Activated CD4-positive, alpha-beta T cell treated with anti-CD3 and anti-CD28 coated beads for 24 hours (primary cell): ENCODE data around the gene PRR23B.
"Not testable (repeated sequence)": the region's sequence is repeated elsewhere in the genome, so short reads cannot be mapped to it uniquely, and the experiment has no call there.

Experiments used
- DNase-seq, 2 donors: peaks; one replicate each; pipeline ENCODE4 v3.0.0-alpha.2; 2020; ENCODE audit warnings: low read depth in 2 of 2

PRR23B gene

DNA sequence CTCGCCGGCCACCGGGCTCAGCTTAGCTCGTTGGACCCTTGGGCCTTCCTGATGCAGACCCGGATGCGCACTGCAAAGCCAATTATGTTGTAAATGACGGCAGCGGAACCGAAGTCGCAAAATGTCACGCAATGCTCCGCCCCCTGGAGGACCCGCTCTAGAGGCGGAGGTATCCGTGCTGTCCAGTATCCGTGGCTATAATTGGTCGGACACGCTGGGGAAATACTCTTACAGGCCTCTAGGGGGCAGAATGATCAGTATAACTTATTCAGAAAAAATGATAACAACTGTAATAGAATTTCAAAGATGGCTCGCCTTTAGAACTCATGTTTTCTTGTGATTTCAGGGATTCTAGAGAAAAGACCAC is at the start of gene PRR23B:
Gene PRR23B, minus strand, starts transcription at position 59 of the 367 bp plus-strand sequence. CDS start 265 bp downstream, outside the sequence.
- DNase-seq: no peak

DNA sequence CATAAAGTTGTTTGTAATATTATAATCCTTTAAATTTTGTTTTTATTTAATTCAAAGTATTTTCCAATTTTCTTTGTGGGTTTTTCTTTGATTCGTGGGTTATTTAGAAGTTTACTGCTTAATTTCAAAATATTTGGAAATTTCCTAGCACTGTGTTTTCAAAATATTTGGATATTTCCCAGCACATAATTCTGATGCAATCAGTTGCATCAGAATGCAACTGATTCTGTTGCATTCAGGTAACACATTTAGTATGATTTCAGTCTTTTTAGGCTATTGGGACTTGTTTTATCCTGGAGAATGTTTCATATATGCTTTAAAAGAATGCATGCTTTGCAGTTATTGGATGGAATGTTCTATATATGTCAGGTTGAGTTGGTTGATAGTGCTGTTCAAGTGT is 42.2 kb upstream of the PRR23B start:
- DNase-seq: no peak

DNA sequence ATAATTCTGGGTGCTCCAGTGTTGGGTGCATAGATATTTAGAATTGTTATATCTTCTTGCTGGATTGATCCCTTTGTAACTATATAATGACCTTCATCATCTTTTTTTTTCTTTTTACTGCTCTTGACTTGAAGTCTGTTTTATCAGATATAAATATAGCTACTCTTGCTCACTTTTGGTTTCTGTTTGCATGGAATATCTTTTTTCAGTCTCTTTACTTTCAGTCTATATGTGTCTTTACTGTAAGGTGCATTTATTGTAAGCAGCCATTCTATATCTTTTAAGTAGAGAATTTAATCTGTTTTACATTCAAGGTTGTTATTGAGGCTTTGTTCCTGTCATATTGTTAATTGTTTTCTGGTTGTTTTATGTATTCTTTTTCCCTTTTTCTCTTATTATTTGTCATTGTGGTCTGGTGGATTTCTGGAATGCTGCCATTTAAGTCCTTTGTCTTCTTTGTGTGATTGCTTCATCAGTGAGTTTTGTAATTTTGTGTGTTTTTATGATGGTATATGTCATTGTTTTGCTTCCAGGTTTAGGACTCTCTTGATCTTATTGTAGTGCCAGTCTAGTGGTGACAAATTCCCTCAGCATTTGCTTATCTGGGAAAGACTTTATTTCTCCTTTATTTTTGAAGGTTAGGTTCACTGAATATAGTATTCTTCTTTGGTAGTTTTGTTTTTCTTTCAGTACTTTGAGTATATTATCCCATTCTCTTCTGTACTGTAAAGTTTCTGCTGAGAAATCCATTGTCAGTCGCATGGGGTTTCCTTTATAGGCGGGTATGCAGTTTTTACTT is 32.3 kb upstream of the PRR23B start:
- DNase-seq: no peak

DNA sequence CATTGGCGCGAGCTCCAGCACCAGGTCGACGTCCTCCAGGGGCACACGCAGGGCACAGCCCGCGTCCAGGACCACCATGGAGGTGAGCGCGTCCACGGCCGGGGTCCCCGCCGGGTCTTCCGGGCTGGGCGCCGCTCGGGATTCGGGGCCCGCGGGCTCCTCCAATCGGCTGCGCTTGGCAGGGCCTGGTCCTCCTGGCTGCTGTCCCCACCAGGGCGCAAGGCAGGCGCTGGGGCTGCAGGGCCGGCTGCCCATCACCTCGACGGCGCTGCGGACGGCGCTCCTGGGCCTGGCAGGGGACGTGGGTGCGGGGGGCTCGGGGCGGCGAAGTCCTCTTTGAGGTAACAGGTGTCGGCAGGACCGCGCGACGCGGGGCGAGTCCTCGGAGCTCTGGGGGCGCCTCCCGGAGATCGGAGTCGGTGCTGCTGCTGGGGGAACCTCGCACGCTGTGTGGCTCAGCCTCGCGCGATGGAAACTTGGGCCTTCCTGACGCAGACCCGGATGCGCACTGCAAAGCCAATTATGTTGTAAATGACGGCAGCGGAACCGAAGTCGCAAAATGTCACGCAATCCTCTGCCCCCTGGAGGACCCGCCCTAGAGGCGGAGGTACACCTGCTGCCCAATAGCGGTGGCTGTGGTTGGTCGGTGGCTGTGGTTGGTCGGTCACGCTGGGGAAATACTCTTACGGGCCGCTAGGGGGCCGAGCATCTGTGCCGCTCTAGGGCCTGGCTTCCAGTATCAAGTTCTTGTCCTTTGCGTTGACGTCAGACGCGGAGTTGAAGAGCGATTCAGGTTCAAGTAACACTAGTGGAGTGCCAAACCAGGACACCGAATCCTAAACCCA is 23.9 kb upstream of the PRR23B start, which contains the start of gene PRR23C:
Gene PRR23C, minus strand, starts transcription at position 527 of the 845 bp plus-strand sequence. Its CDS starts 272 bp downstream, at position 255.
- DNase-seq: no peak

DNA sequence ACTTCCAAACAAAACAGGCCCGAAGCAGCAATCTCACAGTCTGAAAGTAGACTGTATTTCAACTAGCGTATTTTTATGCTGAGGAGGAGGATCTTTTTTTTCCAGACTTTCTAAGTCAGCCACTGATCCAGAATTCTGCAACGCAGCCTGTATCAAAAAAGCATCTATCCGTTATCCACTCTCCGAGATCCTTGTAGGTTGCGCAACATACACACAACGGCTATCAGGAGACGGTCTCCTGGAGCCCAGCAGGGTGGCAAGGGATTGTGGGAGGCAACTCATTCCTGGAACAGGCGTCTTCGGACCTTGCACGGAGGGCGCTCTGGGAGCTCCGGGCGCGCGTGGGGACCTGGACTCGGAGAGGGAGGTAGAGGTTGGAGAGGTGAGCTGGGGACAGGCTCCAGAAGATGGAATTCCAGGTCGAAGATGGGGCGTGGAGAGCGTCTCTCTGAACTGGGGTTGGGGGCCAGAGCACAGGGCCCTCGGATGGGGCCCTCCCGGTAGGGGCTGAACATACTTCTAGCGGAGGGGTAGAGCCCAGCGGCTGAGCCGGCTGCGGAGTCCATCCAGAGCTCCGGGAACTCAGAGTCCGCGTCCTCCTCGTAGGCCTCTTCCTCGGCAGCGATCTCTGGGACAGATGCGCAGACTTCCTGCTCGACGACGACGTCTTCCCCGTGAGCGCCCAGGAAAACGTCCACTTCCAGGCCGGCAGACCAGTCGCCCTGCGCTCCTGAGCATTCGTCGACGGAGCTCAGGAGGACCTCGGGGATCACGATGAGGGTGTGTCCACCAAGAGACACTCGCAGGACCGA is 23.0 kb upstream of the PRR23B start:
- DNase-seq: no peak

DNA sequence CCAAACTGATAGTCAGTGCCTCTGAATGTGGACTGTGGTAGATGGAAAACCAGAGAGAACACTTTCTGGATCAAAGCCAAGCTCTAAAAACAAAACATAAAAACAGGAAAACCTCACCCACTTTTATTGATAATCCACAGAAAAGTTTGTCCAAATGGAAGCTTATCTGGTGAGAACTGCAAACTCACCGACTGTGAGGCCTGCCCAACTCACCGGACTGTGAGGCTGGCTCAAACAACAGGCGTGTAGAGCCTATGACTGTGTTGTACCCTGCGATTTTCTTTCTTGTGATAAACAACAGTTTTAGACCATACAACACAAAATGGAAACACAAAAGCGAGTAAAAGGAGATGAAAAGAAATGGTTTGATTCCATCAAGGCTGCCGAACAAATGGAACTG is 16.8 kb upstream of the PRR23B start:
- DNase-seq: no peak

DNA sequence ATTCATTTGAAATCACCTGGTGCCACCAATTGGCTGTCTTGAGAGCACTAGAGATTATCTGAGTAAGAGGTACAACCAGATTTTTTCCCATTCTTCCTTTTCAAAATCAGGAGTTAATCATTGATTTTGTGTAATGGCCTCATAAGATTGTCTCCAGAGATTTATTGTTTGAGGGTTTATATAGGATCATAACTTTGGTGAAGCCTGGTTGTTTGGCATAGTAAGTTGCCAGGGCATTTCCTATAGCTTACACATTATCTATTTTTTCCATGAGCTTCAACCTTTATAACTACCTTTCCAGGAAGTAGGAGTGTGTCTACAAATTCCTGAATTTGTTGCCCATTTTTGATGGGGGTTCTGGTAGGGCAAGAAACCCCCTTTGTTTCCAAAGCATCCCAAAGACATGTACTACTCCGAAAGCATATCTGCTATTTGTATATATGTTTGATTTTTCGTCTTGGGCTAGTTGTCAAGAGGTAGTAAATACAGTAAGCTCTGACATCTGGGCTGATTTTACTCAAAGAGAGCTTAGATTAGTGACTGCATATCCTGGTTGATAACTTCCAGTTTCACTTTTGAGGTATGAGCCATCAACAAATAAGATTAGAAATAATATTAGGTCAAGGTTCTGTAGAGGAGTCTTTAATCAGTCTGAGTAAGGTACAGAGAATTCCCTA is 11.7 kb upstream of the PRR23B start:
- DNase-seq: no peak

DNA sequence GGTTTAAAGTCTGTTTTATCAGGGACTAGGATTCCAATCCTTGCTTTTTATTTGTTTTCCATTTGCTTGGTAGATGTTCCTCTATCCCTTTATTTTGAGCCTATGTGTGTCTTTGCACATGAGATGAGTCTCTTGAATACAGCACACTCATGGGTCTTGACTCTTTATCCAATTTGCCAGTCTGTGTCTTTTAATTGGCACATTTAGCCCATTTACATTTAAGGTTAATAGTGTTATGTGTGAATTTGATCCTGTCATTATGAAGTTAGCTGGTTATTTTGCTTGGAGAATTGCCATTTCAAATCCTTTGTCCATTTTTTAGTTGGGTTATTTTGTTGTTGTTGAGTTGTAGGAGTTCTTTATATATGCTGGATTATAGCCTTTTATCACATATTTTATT is 9.8 kb upstream of the PRR23B start:
- DNase-seq: not testable (repeated sequence)

DNA sequence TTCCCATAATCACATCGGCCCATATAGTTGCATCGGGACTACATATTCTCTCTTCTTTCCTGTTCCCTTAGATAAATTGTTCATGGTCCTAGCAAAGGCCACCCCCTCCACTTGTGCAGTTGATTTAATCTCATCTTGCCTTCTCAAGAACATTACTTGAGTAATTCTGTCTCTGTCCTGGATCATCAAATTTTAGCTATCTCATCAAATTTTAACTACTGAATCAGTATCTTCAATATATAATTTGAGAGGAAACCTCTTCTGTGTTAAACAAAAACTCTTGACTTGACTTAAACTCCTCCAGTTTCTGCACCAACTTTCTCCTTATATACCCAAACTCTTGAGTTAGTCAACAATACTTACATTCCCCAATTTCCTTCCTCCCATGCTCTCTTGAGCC is 4.2 kb upstream of the PRR23B start:
- DNase-seq: no peak

DNA sequence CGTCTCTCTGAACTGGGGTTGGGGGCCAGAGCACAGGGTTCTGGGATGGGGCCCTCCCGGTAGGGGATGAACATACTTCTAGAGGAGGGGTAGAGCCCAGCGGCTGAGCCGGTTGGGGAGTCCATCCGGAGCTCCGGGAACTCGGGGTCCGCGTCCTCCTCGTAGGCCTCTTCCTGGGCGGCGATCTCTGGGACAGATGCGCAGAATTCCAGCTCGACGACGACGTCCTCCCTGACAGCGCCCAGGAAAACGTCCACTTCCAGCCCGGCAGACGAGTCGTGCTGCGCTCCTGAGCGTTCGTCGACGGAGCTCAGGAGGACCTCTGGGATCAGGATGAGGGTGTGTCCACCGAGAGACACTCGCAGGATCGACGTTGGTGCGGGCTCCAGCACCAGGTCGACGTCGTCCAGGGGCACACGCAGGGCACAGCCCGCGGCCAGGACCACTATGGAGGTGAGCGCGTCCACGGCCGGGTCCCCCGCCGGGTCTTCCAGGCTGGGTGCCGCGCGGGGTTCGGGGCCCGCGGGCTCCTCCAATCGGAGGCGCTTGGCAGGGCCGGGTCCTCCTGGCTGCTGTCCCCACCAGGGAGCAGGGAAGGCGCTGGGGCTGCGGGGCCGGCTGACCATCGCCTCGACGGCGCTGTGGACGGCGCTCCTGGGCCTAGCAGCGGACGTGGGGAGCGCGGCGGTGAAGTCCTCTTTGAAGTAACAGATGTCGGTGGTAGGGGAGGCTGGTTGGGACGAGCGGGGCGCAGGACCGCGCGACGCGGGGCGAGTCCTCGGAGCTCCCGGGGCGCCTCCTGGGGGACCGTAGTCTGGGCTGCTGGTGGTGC is 474 bp downstream of the PRR23B start:
- no peak for DNase-seq

DNA sequence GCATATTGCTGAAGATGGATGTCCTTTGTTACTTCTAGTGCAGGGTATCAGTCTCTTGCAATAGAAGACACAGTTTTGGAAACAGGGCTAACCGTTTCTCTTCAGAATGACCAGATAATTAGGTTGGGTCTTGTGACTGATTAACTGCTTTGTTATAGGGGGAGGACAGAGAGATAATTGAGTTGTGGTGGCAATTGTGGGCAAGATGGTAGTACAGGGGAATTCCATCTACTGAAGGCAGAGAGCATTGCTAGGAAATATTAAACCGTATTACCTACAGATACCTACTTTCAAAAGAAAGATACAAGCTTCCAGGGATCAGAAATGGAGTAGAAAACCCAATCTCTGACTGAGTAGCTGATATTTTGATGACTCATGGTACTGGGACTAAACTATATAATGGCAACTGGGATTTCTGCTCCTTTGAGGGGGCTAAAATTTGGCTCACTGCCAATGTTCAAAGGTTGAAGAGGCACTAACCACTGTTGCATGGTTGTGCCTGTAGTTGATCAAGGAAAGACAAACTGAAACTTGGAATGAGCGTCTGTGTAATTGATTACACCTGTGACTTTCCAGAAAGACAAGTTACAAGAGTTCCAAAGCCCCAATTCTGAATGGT is 4.2 kb downstream of the PRR23B start:
- no peak for DNase-seq

DNA sequence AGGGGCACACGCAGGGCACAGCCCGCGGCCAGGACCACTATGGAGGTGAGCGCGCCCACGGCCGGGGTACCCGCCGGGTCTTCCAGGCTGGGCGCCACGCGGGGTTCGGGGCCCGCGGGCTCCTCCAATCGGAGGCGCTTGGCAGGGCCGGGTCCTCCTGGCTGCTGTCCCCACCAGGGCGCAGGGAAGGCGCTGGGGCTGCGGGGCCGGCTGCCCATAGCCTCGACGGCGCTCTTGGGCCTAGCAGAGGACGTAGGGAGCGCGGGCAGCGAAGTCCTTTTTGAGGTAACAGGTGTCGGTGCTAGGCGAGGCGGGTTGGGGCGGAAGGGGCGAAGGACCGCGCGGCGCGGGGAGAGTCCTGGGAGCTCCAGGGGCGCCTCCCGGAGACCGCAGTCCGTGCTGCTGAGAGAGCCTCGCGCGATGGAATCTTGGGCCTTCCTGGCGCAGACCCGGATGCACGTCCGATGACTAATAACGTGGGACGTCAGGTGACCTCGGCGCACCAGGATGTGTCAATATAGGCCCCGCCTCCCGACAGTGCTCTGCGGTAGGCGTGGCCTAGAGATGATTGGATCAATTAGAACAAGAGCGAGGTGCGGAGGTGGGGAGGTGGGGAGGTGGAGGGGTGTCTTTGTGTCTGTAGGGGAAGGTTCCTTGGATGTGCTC is 14.5 kb downstream of the PRR23B start, which contains the start of gene PRR23A:
Gene PRR23A, minus strand, starts transcription at position 218 of the 666 bp plus-strand sequence. Its CDS starts 0 bp downstream, at position 218.
- DNase-seq: no peak

DNA sequence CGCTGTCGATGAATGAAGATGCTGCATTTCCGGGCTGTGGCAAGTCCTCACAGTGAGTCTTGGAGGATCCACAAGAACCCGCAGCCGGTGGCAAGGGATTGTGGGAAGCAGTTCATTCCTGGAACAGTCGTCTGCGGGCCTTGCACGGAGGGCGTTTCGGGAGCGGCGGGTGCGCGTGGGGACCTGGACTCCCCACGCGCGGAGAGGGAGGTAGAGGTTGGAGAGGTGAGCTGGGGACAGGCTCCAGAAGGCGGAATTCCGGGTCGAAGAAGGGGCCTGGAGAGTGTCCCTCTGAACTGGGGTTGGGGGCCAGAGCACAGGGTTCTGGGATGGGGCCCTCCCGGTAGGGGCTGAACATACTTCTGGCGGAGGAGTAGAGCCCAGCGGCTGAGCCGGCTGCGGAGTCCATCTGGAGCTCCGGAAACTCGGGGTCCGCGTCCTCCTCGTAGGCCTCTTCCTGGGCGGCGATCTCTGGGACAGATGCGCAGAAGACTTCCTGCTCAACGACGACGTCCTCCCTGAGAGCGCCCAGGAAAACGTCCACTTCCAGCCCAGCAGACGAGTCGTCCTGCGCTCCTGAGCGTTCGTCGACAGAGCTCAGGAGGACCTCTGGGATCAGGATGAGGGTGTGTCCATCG is 15.3 kb downstream of the PRR23B start:
- DNase-seq: no peak

DNA sequence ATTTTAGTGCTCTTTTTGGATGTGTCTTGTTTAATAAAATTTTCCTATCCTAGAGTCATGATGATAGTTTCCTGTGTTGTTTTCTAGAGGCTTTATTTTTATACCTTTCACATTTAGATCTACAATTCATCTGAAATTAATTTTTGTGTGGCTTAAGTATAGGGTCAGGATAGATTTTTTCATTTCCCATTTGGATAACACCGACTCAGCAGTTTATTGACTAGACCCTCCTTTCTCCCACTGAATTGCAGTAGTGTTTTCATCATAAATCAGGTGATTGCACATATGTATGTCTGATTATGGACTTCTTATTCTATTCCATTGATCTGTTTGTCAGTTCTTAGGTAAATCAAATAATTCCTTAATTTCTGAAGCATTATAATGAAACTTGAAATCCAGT is 25.0 kb downstream of the PRR23B start:
- no peak for DNase-seq

DNA sequence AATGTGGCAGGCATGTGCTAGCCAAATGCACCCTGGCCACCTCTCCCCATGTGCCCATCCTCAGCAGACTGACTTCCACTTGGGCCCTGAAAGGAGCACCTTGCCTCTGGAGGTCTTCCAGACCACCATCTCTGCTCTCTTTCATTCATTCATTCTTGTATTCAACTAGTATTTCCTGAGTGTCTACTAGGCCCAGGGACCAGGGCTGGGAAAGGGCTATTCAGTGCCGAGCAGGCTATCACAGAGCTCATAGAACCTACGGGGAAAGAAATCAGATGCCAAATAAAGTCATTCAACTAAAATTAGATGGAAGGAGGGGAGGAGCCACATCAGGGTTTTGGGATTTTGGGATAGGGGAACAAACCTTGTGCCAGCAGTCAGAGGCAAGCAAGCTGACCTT is 33.5 kb downstream of the PRR23B start:
- DNase-seq: no peak

DNA sequence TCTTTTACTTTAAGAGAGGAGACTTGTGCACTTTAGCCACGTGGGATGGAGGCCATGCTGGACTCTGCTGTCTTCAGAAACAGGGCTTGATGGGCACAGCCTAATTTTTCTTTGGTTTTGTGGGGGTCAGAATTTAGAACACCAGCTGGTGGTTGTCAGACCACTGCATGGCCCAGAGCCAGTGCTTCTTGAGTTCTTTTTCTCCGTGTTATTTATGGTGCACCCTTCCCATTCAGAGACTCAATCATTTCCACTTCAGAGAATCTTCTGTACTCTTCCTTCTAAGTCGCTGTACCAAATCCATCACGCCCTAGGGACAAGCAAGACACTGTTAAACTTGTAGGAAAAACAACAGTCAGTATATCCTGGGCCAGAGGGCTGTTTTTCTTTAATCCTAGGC is 34.8 kb downstream of the PRR23B start:
- no peak for DNase-seq

DNA sequence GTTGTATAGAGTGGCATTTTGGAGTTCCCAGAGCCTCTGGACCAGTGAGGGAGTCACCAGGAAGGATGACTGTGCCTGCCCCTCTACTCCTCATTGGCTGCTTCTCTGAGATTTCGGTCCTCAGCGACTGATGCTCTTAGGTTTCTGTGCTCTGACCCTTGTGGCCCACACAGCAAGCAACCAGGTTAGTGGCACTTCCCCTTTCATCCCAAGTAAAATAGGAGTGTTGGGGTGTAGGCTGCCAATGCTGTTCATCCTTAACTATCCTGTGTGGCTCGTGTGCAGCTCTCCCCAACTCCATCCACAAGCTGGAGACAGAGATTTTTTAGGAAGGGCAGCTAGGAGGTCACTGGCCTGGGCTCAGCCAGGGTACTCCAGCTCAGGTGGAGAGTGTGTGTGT is 35.9 kb downstream of the PRR23B start:
- DNase-seq: no peak

DNA sequence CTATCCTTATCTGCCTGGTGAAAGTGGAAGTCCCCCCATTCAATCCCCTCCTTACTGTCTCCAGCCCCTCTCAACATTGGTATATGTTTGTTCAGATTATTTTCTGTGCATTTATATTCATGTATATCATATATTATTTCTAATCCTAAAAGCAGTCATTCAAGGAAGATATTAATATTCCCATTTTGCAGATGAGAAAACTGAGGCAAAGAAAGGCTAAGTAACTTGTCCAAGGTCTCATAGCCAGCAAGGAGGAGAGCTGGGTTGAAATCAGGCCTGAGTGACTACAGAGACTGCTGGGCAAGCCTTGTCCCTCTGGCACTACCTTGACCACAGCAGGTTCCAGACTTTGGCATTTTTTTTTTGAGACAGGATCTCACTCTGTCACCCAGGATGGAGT is 44.7 kb downstream of the PRR23B start:
- no peak for DNase-seq

DNA sequence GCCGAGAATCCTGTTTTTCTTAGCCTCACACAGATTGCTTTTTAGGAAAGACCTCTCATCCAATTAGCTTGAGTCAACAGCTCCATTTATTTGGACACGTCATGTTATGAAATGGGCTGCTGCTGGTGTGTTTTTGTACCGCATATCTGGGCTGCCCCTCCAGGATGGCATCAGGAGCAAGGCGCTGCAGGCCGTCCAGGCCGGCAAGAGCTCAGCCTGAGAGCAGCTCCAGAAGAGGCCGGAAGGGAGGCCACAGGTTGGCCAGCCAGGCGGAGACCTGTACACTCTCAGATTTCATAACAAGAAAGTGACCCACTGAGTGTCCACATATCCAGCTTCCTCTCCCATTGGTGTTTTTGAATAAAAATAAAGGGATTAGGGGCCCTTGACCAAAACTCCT is 45.4 kb downstream of the PRR23B start:
- no peak for DNase-seq
